Measurements from ENCODE around the gene ACSM4.
"Not testable (repeated sequence)": the region's sequence is repeated elsewhere in the genome, so short reads cannot be mapped to it uniquely, and the experiment has no call there.

Gene ACSM4

GRCh38 chr12:7303772-7304171 lies at the start of gene ACSM4:
Gene ACSM4 (plus strand): TSS chr12:7304072. CDS start chr12:7304332, 260 bp downstream.
- no peak within 1 kb of the TSS for H3K4me3 Mint-ChIP-seq
- H3K4me1 Mint-ChIP-seq (ENCODE audit: low read depth) = no peaks in the 10 kb centered on the region
- no peak within 1 kb of the TSS for H3K27ac Mint-ChIP-seq
- H3K9me3 Mint-ChIP-seq = no peaks in the 10 kb centered on the region
- H3K27me3 Mint-ChIP-seq = peaks cover 3% of the 10 kb centered on the region
- H3K36me3 Mint-ChIP-seq (ENCODE audit: low read depth) = no peaks in the 10 kb centered on the region

DNA sequence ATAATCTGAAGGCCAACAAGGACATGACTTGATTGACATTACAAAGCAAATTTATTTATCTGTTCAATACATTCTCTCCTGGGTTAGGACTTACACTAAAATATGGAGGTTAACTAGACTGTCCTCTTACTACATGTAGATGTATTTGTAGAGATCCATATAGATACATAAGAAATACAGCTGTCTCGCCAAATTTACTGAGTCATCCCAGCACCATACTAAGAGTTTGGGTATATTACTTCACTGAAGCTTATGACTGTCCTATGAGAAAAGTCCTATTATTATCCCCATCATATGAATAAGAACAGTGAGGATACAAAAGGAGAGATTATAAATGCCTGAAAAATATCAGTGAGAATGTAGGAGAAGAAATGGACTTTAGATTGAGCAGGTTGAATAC lies 44.8 kb upstream of the ACSM4 start:
- Mint-ChIP-seq H3K4me1 (ENCODE audit: low read depth) (no peaks in the 10 kb centered on the region), H3K4me3 (no peak overlapping the region), H3K9me3 (no peaks in the 10 kb centered on the region), H3K27ac (no peak overlapping the region), H3K36me3 (ENCODE audit: low read depth) (no peaks in the 10 kb centered on the region), H3K27me3 (peaks cover 11% of the 10 kb centered on the region)

DNA sequence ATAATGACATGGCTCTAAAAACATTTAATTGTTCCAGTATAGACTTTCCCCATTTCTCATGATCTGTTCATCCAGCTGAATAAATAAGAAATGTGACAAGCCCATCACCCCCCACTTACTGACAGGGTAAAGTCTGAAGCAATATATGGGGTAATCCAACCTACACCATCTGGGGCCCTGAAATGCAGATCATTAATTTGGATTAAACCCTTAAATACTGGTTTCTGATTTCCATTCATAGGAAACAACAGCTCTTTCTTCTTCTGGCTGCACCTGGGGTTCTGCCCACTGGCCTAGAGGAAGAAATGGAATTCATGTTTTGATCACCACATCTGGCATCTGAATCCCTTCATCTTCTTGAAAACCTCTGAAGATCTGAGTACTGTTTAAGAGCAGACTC lies 39.3 kb upstream of the ACSM4 start:
- H3K27ac Mint-ChIP-seq = no peak overlapping the region
- peaks cover 11% of the 10 kb centered on the region for H3K27me3 Mint-ChIP-seq
- H3K4me1 Mint-ChIP-seq (ENCODE audit: low read depth) = no peaks in the 10 kb centered on the region
- H3K4me3 Mint-ChIP-seq = no peak overlapping the region
- no peaks in the 10 kb centered on the region for H3K9me3 Mint-ChIP-seq
- no peaks in the 10 kb centered on the region for H3K36me3 Mint-ChIP-seq (ENCODE audit: low read depth)

GRCh38 chr12:7265251-7265650 lies 38.6 kb upstream of the ACSM4 start:
- Mint-ChIP-seq H3K9me3 (no peaks in the 10 kb centered on the region), H3K4me1 (ENCODE audit: low read depth) (no peaks in the 10 kb centered on the region), H3K4me3 (no peak overlapping the region), H3K27ac (no peak overlapping the region), H3K27me3 (peaks cover 7% of the 10 kb centered on the region), H3K36me3 (ENCODE audit: low read depth) (no peaks in the 10 kb centered on the region)

DNA sequence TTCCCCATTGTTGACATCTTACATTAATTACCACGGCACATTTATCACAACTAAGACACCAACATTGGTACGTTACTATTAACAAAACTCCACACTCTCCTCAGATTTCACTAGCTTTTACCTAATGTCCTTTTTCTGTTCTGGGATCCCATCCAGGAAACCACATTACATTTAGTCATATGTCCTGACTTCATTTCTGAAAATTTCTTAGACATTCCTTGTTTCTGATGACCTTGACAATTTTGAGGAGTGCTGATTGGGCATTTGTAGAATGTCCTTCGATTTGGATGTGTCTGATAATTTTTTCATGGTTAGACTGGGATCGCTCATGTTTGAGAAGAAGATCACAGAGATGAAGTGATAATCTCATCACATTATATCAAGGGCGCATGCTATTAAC lies 34.6 kb upstream of the ACSM4 start:
- H3K4me1 Mint-ChIP-seq (ENCODE audit: low read depth) = no peaks in the 10 kb centered on the region
- no peaks in the 10 kb centered on the region for H3K36me3 Mint-ChIP-seq (ENCODE audit: low read depth)
- H3K9me3 Mint-ChIP-seq = no peaks in the 10 kb centered on the region
- H3K4me3 Mint-ChIP-seq = no peak overlapping the region
- H3K27me3 Mint-ChIP-seq = peaks cover 3% of the 10 kb centered on the region
- no peak overlapping the region for H3K27ac Mint-ChIP-seq

DNA sequence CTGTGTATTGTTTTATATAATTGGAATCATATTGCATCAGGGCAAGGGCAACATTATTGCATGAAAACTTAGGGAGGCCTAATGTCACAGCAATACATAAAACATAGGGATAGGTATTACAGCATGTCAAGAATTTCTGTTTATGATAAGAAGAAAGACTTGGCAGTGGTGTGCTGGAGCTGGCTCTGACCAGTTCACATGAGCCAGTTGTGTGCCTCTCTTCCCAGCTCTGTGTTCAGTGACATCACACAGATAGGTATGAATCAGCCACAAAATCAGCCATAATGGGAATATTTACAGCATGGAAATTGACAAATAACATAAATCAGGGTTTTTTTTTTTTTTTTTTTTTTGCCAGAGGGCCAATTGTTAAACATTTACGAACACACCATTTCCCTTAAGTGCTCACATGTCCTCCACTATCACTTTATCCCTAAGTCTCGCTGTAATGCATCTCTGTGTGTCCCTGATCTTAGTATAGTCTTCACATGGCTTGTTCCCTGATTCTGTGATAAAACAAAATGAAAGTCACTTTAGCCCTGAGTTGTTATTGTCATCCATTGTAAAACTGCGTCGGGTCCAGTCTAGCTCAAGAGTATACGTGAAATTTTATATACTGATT lies 31.9 kb upstream of the ACSM4 start:
- no peaks in the 10 kb centered on the region for H3K4me1 Mint-ChIP-seq (ENCODE audit: low read depth)
- no peak overlapping the region for H3K4me3 Mint-ChIP-seq
- no peak overlapping the region for H3K27ac Mint-ChIP-seq
- no peaks in the 10 kb centered on the region for H3K9me3 Mint-ChIP-seq
- no peaks in the 10 kb centered on the region for H3K36me3 Mint-ChIP-seq (ENCODE audit: low read depth)
- peaks cover 7% of the 10 kb centered on the region for H3K27me3 Mint-ChIP-seq

GRCh38 chr12:7275482-7275881 lies 28.4 kb upstream of the ACSM4 start:
- peaks cover 18% of the 10 kb centered on the region for H3K27me3 Mint-ChIP-seq
- H3K9me3 Mint-ChIP-seq; H3K4me3 Mint-ChIP-seq; H3K36me3 Mint-ChIP-seq (ENCODE audit: low read depth); H3K4me1 Mint-ChIP-seq (ENCODE audit: low read depth); H3K27ac Mint-ChIP-seq: not testable (repeated sequence)

- H3K4me3 Mint-ChIP-seq = no peak overlapping the region
- H3K4me1 Mint-ChIP-seq (ENCODE audit: low read depth) = no peaks in the 10 kb centered on the region
- no peaks in the 10 kb centered on the region for H3K36me3 Mint-ChIP-seq (ENCODE audit: low read depth)
- peaks cover 28% of the 10 kb centered on the region for H3K27me3 Mint-ChIP-seq
- H3K27ac Mint-ChIP-seq = no peak overlapping the region
- peaks cover 19% of the 10 kb centered on the region for H3K9me3 Mint-ChIP-seq
Observed at GRCh38 chr12:7282844-7283243, 21.0 kb upstream of the ACSM4 start.

- no peaks in the 10 kb centered on the region for H3K4me1 Mint-ChIP-seq (ENCODE audit: low read depth)
- H3K9me3 Mint-ChIP-seq = peaks cover 26% of the 10 kb centered on the region
- H3K27ac Mint-ChIP-seq = no peak overlapping the region
Observed at GRCh38 chr12:7289743-7290142, 14.1 kb upstream of the ACSM4 start.

DNA sequence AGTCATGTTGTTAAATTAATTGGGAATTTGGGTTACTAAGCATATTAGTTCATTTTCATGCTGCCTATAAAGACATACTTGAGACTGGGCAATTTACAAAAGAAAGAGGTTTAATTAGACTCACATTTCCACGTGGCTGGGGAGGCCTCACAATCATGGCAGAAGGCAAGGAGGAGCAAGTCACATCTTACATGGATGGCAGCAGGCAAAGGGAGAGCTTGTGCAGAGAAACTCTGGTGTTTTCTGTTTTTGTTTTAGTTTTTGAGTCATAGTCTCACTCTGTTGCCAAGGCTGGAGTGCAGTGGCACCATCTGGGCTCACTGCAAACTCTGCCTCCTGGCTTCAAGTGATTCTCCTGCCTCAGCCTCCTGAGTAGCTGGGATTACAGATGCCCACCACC lies 13.3 kb upstream of the ACSM4 start:
- not testable (repeated sequence) for H3K27ac Mint-ChIP-seq; H3K36me3 Mint-ChIP-seq (ENCODE audit: low read depth); H3K4me1 Mint-ChIP-seq (ENCODE audit: low read depth); H3K27me3 Mint-ChIP-seq; H3K4me3 Mint-ChIP-seq
- peaks cover 24% of the 10 kb centered on the region for H3K9me3 Mint-ChIP-seq

More at GRCh38 chr12:7289743-7290142, 14.1 kb upstream of the ACSM4 start:
- Mint-ChIP-seq H3K4me3 (no peak overlapping the region), H3K27me3 (peaks cover 7% of the 10 kb centered on the region), H3K36me3 (ENCODE audit: low read depth) (no peaks in the 10 kb centered on the region)

- no peak overlapping the region for H3K4me3 Mint-ChIP-seq
- H3K9me3 Mint-ChIP-seq = peaks cover 11% of the 10 kb centered on the region
- H3K4me1 Mint-ChIP-seq (ENCODE audit: low read depth) = no peaks in the 10 kb centered on the region
- H3K27ac Mint-ChIP-seq = no peak overlapping the region
- H3K36me3 Mint-ChIP-seq (ENCODE audit: low read depth) = no peaks in the 10 kb centered on the region
- peaks cover 5% of the 10 kb centered on the region for H3K27me3 Mint-ChIP-seq
Observed at GRCh38 chr12:7292300-7292699, 11.6 kb upstream of the ACSM4 start.

GRCh38 chr12:7293670-7294069 lies 10.2 kb upstream of the ACSM4 start:
- Mint-ChIP-seq H3K36me3 (ENCODE audit: low read depth) (no peaks in the 10 kb centered on the region), H3K27me3 (peaks cover 5% of the 10 kb centered on the region), H3K4me1 (ENCODE audit: low read depth) (no peaks in the 10 kb centered on the region), H3K27ac (no peak overlapping the region), H3K4me3 (no peak overlapping the region), H3K9me3 (peaks cover 9% of the 10 kb centered on the region)

DNA sequence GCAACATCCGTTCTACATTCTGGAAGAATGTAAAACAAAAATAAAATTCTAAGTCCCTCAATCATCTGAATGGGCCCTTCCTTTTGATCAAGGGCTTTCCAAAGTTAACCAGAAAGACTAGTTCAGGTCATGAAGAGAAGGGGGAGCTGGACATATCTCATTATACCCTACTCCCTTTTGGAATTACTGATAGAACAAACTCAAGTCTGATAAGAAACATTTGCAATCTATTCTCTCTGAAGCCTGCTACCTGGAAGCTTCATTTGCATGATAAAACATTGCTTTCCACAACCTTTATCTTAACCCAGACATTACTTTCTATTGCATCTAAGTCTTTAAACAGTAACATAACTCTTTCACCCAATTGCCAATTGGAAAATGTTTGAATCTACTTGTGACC lies 8.3 kb upstream of the ACSM4 start:
- H3K4me1 Mint-ChIP-seq (ENCODE audit: low read depth) = no peaks in the 10 kb centered on the region
- no peak overlapping the region for H3K27ac Mint-ChIP-seq
- peaks cover 9% of the 10 kb centered on the region for H3K27me3 Mint-ChIP-seq
- no peaks in the 10 kb centered on the region for H3K36me3 Mint-ChIP-seq (ENCODE audit: low read depth)
- no peak overlapping the region for H3K4me3 Mint-ChIP-seq
- peaks cover 2% of the 10 kb centered on the region for H3K9me3 Mint-ChIP-seq

GRCh38 chr12:7297865-7298264 lies 6.0 kb upstream of the ACSM4 start:
- no peaks in the 10 kb centered on the region for H3K9me3 Mint-ChIP-seq
- no peaks in the 10 kb centered on the region for H3K4me1 Mint-ChIP-seq (ENCODE audit: low read depth)
- H3K36me3 Mint-ChIP-seq (ENCODE audit: low read depth) = no peaks in the 10 kb centered on the region
- no peak overlapping the region for H3K4me3 Mint-ChIP-seq
- H3K27me3 Mint-ChIP-seq = peaks cover 9% of the 10 kb centered on the region
- no peak overlapping the region for H3K27ac Mint-ChIP-seq

DNA sequence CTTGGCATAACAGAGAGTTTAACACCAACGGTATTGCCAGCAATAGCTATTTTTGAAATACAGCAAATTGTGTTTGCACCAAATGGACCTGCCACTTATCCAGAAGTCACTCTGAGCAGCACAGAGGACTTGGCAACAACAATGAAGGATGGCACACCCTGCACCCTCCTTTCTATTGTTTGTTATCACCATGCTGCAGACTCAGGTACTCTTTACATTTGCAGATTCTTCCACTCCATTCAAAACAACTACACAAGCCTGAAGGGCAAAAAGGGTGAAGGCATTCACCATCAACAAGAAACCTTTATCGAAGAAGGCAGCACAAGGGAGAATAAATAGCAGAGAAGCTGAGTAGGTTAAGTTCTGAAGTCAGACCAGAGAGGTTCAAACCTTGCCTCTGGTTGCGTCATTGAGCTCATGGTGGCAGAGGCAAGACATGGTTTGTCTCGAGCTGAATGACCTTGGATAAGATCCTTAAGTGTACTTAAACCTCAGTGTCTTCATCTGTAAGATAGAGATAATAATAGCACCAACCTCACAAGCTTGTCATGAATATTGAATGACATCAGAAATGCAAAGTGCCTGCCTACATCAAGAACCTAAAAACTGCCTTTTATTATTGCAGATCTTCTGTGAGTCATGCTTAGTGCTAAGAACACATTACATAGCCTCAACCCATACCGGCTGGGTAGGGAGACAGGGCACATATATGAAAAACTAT lies 1.4 kb upstream of the ACSM4 start:
- Mint-ChIP-seq H3K27ac (no peak overlapping the region), H3K4me3 (no peak overlapping the region), H3K27me3 (peaks cover 3% of the 10 kb centered on the region), H3K4me1 (ENCODE audit: low read depth) (no peaks in the 10 kb centered on the region), H3K36me3 (ENCODE audit: low read depth) (no peaks in the 10 kb centered on the region), H3K9me3 (no peaks in the 10 kb centered on the region)

DNA sequence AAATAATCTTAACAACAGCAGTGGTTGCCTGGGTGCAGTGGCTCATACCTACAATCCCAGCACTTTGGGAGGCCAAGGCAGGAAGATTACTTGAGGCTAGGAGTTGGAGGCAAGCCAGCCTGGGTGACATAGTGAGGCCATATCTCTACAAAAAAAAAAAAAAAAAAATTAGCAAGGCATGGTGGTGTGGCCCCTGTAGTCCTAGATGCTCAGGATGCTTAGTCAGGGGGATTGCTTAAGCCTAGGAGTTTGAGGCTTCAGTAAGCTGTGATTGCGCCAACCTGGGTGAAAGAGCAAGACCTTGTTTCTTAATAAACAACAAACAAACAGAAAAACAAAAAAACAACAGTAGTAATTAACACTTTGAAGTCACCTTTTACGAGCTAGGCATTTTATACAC lies 642 bp upstream of the ACSM4 start:
- H3K27me3 Mint-ChIP-seq = peaks cover 3% of the 10 kb centered on the region

More for the DNA sequence above, 642 bp upstream of the ACSM4 start:
- Mint-ChIP-seq H3K36me3 (ENCODE audit: low read depth) (no peaks in the 10 kb centered on the region), H3K27ac (no peak overlapping the region), H3K9me3 (no peaks in the 10 kb centered on the region), H3K4me3 (no peak overlapping the region), H3K4me1 (ENCODE audit: low read depth) (no peaks in the 10 kb centered on the region)
